Measurements from ENCODE around the gene MCUB.
"Not testable (repeated sequence)": the region's sequence is repeated elsewhere in the genome, so short reads cannot be mapped to it uniquely, and the experiment has no call there.

MCUB gene

DNA sequence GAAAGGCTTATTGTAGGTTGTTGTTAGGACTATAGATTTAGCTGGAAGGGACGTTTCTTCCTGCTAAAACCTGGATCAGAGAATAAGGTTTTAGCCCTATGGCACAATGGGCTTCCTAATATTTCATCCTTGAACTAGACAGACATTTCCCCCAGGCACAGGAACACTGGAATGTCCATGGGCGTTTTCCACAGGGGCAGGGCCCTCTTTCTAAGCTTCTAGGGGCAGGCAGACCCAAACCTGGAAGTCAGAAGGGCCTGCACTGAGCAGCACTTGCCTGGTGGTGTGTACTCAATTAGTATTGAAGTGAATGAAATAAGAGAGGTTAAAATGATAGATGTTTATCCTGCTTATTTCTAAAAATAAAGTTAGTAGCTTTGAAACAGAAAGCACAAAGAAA is 102.1 kb downstream of the MCUB start:
- no peak for DNase-seq
- no peaks in the 10 kb centered on the region for H3K9me3 Mint-ChIP-seq

DNA sequence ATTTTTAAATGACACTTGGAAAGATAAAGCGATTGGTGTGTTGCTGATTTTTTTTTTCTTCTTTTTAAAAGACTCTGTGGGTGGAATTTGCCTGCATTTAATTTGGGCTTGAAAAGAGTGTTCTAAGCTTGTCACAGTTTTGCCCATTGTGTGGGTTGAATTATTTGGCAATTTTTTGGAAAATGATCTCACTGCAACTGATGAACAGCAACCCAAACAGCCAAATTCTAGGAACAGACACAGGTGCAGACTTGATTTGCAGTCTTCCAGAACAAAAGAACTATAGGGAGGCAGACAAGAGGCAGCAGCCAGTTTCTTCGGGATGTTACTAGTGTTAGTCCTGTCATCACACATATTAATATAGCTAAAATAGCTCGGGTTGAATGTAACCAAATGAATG is 102.7 kb downstream of the MCUB start:
- H3K4me1 Mint-ChIP-seq, result peaks cover 0 to 5% of the 10 kb centered on the region in 2 donors
- DNase-seq (no peak), ATAC-seq (replicated peaks) (no peak)
- H3K9me3 Mint-ChIP-seq, result no peaks in the 10 kb centered on the region
- H3K27ac Mint-ChIP-seq, result no peak overlapping the region
- peaks cover 6 to 10% of the 10 kb centered on the region in 2 donors for H3K36me3 Mint-ChIP-seq
- no peak overlapping the region for H3K4me3 Mint-ChIP-seq
- no peaks in the 10 kb centered on the region for H3K27me3 Mint-ChIP-seq

More for the DNA sequence above, 102.1 kb downstream of the MCUB start:
- no peak overlapping the region for H3K27ac Mint-ChIP-seq
- ATAC-seq (replicated peaks), result no peak
- no peaks in the 10 kb centered on the region for H3K27me3 Mint-ChIP-seq
- H3K4me3 Mint-ChIP-seq, result no peak overlapping the region
- peaks cover 6 to 10% of the 10 kb centered on the region in 2 donors for H3K36me3 Mint-ChIP-seq
- peaks cover 0 to 3% of the 10 kb centered on the region in 2 donors for H3K4me1 Mint-ChIP-seq

DNA sequence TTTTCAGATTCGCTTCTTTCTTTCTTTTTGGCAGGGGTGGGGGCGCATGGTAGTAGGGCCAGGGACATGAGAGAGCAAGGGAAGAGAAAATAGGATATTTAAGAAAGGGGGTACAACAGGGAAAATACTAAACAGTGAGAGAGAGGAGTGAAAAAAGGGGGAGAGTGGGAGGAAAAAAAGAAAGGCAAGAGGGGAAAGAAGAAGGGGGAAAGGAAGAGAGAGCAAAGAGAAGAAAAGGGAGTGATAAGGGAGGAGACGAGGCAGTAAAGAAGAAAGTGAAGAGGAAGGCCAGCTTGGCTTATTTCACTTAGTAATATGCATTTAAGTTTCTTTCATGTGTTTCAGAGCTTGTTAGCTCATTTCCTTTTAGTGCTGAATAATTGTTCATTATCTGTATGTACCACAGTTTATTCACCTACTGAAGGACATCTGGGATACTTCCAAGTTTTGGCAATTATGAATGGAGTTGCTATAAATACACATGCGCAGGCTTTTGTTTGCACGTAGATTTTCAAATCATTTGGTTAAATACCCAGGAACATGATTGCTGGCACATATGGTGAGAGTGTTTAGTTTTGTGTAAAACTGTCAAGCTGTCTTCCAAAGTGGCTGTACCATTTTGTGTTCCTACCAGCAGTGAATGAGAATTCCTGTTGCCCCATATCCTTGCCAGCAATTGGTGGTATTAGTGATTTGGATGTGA is 105.9 kb downstream of the MCUB start:
- Mint-ChIP-seq H3K27ac (no peak overlapping the region), H3K27me3 (no peaks in the 10 kb centered on the region), H3K36me3 (peaks cover 13 to 14% of the 10 kb centered on the region in 2 donors), H3K9me3 (no peaks in the 10 kb centered on the region), H3K4me1 (peaks cover 0 to 5% of the 10 kb centered on the region in 2 donors), H3K4me3 (no peak overlapping the region)
- ATAC-seq (replicated peaks), result no peak
- no peak for DNase-seq

DNA sequence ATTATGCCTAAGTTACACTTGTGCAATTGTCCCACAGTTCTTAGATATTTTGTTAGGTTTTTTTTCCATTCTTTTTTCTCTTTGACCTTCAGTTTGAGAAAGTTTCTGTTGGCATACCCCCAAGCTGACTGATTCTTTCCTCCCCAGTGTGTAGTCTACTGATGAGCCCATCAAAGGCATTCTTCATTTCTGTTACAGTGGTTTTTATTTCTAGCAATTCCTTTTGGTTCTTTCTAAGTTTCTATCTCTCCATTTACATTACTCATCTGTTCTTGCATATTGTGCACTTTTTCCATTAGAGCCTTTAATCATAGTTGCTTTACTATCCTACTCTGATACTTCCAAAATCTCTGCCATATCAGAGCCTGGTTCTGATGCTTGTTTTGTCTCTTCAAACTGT is 111.3 kb downstream of the MCUB start:
- DNase-seq (no peak), ATAC-seq (replicated peaks) (no peak)
- H3K4me3 Mint-ChIP-seq, result no peak overlapping the region
- H3K36me3 Mint-ChIP-seq, result peaks cover 21 to 24% of the 10 kb centered on the region in 2 donors
- H3K4me1 Mint-ChIP-seq, result peaks cover 0 to 3% of the 10 kb centered on the region in 2 donors
- H3K27ac Mint-ChIP-seq, result no peak overlapping the region
- no peaks in the 10 kb centered on the region for H3K27me3 Mint-ChIP-seq
- H3K9me3 Mint-ChIP-seq, result peaks cover 5 to 6% of the 10 kb centered on the region in 2 donors

DNA sequence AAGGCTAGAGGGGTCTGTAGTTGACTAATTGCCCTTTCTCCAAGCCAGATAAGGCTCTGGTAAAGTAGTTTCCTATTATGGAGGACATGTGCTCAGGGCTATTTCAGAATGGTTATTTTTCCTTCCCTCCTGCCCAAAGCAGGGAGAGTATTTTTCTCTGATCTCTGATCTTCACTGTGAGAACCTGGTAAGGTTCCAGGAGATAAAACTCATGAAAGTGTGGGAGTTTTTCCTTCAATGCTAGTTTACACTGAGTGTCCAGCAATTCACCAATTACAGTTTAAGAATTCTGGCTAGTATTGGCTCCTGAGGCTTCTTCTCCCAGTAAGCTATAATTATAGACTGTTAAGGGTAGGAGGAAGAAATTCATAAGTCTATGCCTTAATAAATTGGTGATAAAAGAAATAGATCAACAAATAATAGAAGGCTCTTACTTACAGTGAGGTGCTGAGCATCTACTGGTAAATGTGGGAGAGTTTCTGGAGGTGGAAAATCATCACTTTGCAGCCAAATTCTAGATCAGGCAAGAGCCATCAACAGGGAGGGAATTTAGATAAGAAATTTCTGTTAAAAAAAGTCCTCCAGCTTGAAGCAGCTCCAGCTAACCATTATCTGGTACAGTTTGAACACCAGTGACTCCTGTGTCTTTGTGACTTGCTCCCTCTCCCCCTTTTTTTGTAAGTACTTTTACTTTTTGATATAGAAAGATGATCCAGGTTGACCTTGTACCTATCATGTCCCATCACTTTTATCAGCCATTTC is 112.3 kb downstream of the MCUB start:
- ATAC-seq (replicated peaks) (no peak), DNase-seq (no peak)
- Mint-ChIP-seq H3K27me3 (no peaks in the 10 kb centered on the region), H3K27ac (no peak overlapping the region), H3K4me3 (no peak overlapping the region), H3K9me3 (peaks cover 5 to 6% of the 10 kb centered on the region in 2 donors), H3K4me1 (peaks cover 0 to 1% of the 10 kb centered on the region in 2 donors), H3K36me3 (peaks cover 20 to 21% of the 10 kb centered on the region in 2 donors)

DNA sequence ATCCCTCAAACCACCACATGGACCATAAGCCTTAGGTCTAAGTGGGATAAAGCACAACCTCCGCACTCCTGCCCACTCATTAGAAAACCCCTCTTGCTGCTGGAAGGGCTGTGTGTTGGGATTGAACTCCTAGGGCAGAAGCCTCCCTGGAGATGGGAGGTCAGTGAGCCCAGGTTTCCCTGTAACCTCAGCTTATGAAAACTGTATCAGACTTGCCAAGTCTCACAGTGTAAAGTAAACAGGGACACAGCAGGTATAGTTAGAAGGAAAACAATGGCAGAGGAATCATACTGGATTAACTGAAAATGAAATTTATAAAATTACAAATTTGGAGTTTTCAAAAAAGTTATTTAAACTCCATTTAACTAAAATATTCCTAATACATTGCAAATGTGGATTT is 113.3 kb downstream of the MCUB start:
- DNase-seq (no peak), ATAC-seq (replicated peaks) (no peak)
- H3K4me1 Mint-ChIP-seq, result no peaks in the 10 kb centered on the region
- peaks cover 5 to 6% of the 10 kb centered on the region in 2 donors for H3K9me3 Mint-ChIP-seq
- H3K27ac Mint-ChIP-seq, result peak overlapping the region; percentile 27
- H3K27me3 Mint-ChIP-seq, result no peaks in the 10 kb centered on the region
- H3K4me3 Mint-ChIP-seq, result no peak overlapping the region
- H3K36me3 Mint-ChIP-seq, result peaks cover 21% of the 10 kb centered on the region in 2 donors

DNA sequence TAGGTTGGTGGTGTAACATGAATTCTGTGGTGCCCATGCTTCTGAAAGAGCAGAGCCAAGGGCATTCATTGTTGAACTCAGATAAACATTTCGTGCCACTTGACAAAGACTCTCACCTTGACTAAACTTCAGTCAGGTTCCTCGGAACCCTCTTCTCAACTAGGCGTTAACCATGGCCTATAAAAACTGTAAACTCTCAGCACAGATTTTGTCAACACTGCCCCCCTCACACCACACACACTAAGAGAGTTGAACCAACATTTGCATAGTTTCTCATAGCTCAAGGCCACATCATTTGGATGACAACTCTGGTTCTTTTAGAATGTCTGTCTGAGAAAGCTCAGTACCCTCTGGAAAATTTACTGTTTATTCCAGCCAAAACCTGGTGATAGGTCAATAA is 115.1 kb downstream of the MCUB start:
- no peaks in the 10 kb centered on the region for H3K4me1 Mint-ChIP-seq
- H3K27ac Mint-ChIP-seq, result no peak overlapping the region
- H3K9me3 Mint-ChIP-seq, result peaks cover 5 to 6% of the 10 kb centered on the region in 2 donors
- H3K4me3 Mint-ChIP-seq, result no peak overlapping the region
- ATAC-seq (replicated peaks), result no peak
- no peak for DNase-seq
- H3K36me3 Mint-ChIP-seq, result peaks cover 21 to 28% of the 10 kb centered on the region in 2 donors
- H3K27me3 Mint-ChIP-seq, result no peaks in the 10 kb centered on the region

DNA sequence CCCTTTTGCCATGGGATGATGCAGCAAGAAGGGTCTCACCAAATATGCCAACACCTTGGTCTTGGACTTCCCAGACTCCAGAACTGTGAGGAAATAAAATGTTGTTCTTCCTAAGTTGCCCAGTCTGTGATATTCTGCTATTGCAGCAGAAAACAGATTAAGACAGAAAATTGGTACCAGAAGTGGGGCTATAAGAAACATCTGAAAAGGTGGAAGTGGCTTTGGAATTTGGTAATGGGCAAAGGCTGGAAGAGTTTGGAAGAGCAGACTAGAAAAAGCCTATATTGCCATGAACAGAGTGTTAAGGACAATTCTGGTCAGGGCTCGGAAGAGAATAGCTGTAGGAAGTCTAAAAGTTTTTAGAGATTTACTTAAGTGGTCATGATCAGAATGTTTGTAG is 115.8 kb downstream of the MCUB start:
- ATAC-seq (replicated peaks) (no peak), DNase-seq (no peak)
- Mint-ChIP-seq H3K36me3 (peaks cover 19 to 26% of the 10 kb centered on the region in 2 donors), H3K27ac (no peak overlapping the region), H3K4me1 (no peaks in the 10 kb centered on the region), H3K4me3 (no peak overlapping the region), H3K9me3 (peaks cover 5 to 6% of the 10 kb centered on the region in 2 donors), H3K27me3 (no peaks in the 10 kb centered on the region)

DNA sequence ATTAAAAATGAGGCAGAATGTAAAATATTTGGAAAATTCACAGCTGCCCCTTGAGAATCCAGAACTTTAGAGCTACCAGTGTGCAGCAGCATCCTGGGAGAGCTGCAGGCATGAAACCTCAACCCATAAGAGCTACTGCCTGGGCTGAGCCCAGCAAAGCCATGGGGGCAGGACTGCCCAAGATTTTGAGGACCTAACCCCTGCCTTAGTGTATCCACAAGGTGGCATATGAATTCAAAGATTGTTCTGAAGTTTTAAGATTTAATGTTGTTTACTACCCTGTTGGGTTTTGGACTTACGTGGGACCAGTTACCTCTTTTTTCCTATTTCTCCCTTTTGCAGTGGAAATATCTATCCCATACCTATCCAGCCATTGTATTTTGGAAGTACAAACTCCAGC is 116.8 kb downstream of the MCUB start:
- H3K36me3 Mint-ChIP-seq, result peaks cover 16% of the 10 kb centered on the region in 2 donors
- no peaks in the 10 kb centered on the region for H3K9me3 Mint-ChIP-seq
- no peak overlapping the region for H3K4me3 Mint-ChIP-seq
- DNase-seq (no peak), ATAC-seq (replicated peaks) (no peak)
- H3K27me3 Mint-ChIP-seq, result no peaks in the 10 kb centered on the region
- H3K4me1 Mint-ChIP-seq, result peaks cover 0 to 3% of the 10 kb centered on the region in 2 donors
- H3K27ac Mint-ChIP-seq, result no peak overlapping the region

DNA sequence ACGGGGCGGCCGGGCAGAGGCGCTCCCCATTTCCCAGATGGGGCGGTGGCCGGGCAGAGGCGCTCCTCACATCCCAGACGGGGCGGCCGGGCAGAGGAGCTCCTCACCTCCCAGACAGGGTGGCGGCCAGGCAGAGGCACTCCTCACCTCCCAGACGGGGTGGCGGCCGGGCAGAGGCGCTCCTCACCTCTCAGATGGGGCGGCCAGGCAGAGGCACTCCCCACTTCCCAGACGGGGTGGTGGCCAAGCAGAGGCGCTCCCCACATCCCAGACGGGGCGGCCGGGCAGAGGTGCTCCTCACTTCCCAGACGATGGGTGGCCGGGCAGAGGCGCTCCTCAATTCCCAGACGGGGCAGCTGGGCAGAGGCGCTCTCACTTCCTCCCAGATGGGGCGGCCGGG is 118.4 kb downstream of the MCUB start:
- H3K4me3 Mint-ChIP-seq; ATAC-seq (replicated peaks); H3K4me1 Mint-ChIP-seq; H3K9me3 Mint-ChIP-seq; DNase-seq; H3K27ac Mint-ChIP-seq; H3K27me3 Mint-ChIP-seq: not testable (repeated sequence)
- peaks cover 19 to 24% of the 10 kb centered on the region in 2 donors for H3K36me3 Mint-ChIP-seq

DNA sequence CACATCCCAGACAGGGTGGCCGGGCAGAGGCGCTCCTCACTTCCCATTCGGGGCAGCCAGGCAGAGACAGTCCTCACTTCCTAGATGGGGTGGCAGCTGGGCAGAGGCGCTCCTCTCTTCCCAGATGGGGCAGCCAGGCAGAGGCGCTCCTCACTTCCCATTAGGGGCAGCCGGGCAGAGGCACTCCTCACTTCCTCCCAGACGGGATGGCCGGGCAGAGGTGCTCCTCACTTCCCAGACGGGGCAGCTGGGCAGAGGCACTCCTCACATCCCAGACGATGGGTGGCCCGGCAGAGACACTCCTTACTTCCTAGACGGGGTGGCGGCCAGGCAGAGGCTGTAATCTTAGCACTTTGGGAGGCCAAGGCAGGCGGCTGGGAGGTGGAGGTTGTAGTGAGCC is 118.9 kb downstream of the MCUB start:
- H3K27me3 Mint-ChIP-seq; H3K27ac Mint-ChIP-seq; DNase-seq; ATAC-seq (replicated peaks); H3K9me3 Mint-ChIP-seq; H3K4me3 Mint-ChIP-seq: not testable (repeated sequence)
- Mint-ChIP-seq H3K36me3 (peaks cover 17 to 29% of the 10 kb centered on the region in 2 donors), H3K4me1 (peaks cover 8 to 12% of the 10 kb centered on the region in 2 donors)

DNA sequence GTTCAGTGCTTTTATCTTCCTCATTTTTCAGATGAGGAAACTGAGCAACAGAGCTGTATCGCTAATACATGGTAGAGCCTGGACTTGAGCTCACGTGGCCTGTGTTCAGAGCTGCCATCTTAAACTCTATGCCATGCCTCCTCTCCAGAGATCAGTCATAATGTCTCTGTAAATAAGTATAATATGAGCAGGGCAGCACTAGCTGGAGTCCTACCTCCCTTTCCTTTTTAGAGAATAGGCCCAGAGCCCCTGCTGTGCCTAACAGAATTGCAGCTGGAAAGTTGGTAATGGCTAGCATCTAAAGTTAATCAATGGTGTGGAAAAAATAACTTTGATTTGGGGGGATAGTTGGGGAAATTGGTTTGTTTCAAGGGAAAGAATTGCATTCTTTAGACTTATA is 122.8 kb downstream of the MCUB start:
- Mint-ChIP-seq H3K4me1 (peaks cover 9 to 21% of the 10 kb centered on the region in 2 donors), H3K9me3 (no peaks in the 10 kb centered on the region), H3K27me3 (no peaks in the 10 kb centered on the region), H3K27ac (no peak overlapping the region), H3K4me3 (no peak overlapping the region), H3K36me3 (peaks cover 29% of the 10 kb centered on the region in 2 donors)
- no peak for DNase-seq
- ATAC-seq (replicated peaks), result no peak

DNA sequence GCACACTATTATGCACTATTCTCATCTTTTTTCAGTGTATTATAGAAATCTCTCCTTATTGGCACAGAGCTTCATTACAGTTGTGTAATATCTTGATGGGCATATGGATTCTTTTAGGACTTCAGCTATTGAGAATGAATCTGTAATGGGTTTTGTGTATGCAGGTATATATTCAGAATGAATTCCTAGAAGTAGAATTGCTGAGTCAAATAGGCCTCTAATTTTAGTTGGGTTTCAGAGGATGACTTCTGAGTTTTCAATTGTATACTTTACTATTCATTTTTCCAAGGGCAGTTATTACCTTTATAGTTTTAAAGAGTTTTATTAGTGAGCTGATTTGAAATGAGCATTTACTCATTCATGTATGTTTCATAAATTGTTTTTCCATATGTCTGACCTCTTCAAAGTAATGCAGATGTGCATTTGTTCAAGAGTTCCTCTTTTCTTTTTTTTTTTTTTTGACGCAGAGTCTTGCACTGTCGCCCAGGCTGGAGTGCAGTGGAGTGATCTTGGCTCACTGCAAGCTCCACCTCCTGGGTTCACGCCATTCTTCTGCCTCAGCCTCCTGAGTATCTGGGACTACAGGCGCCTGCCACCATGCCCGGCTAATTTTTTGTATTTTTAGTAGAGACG is 123.7 kb downstream of the MCUB start:
- Mint-ChIP-seq H3K36me3 (peaks cover 26 to 29% of the 10 kb centered on the region in 2 donors), H3K4me1 (peaks cover 9 to 21% of the 10 kb centered on the region in 2 donors), H3K27me3 (no peaks in the 10 kb centered on the region), H3K9me3 (no peaks in the 10 kb centered on the region), H3K27ac (peak overlapping the region; percentile 27), H3K4me3 (no peak overlapping the region)
- ATAC-seq (replicated peaks) (peak; percentile 89 to 91), DNase-seq (no peak)

DNA sequence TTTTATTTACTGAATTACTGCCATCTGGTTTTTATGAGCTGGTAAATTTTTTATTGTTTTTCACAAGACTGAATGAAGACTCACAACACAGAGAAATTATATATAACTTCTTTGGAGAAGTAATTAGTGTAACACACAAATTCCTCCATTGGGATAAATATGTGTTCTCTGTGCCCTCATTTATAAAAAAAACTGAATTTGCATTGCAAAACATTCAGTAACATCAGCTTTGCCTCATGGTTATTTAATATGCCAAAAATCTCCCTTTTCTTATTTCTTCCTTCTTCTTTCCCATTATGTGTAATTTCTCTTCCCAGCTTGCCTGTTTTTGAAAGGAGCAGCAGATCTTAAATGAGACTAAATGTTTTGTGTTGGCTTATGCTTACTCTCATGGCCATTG is 124.7 kb downstream of the MCUB start:
- H3K4me3 Mint-ChIP-seq, result no peak overlapping the region
- no peaks in the 10 kb centered on the region for H3K9me3 Mint-ChIP-seq
- H3K4me1 Mint-ChIP-seq, result peaks cover 9 to 21% of the 10 kb centered on the region in 2 donors
- H3K27me3 Mint-ChIP-seq, result no peaks in the 10 kb centered on the region
- H3K27ac Mint-ChIP-seq, result no peak overlapping the region
- DNase-seq (no peak), ATAC-seq (replicated peaks) (no peak)
- H3K36me3 Mint-ChIP-seq, result peaks cover 21 to 29% of the 10 kb centered on the region in 2 donors
